COLO829 (cell line): ENCODE data around the gene CCR5.
"Not testable (repeated sequence)": the region's sequence is repeated elsewhere in the genome, so short reads cannot be mapped to it uniquely, and the experiment has no call there.

Experiments used
- DNase-seq: peaks from one replicate; pipeline ENCODE4 v3.0.0; 2012; ENCODE audit warnings: low spot score

Gene CCR5

GRCh38 chr3:46370839-46371518 is at the start of gene CCR5:
Gene CCR5 (plus strand): TSS chr3:46370946. CDS start chr3:46372903, 1,957 bp downstream.
- DNase-seq, result no peak

DNA sequence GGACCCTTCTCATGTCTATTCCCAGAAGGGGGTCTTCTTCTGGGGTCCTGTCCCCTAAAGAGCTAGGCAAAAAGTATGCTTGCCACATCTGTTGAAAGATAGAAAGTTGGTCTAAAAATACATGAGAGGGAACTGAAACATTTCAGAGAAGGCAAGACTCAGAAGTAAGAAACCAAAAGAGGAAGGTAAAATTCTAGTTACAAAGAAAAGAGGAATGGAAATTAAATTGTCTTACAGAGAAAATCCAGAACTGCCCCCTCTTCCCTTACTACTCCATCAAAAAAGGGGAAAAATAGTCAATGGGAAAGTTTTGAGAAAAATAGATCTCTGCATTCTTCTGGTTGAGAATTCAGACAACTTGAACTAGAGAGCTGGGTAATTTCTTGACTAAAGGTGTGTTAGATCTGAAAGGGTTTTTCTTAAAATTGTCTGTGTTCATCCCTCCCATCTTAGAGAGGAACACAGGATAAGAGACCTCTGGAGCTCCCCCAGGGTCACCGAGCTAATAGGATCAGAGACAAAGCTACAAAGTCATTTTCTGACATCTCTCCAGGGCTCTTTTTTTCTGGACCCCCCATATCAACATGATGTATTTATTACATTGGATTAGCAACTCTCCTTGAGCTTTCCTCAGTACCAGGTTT is 49.2 kb upstream of the CCR5 start:
- no peak for DNase-seq

- DNase-seq, result no peak
These were observed 46.7 kb upstream of the CCR5 start for GRCh38 chr3:46324036-46324435.

DNA sequence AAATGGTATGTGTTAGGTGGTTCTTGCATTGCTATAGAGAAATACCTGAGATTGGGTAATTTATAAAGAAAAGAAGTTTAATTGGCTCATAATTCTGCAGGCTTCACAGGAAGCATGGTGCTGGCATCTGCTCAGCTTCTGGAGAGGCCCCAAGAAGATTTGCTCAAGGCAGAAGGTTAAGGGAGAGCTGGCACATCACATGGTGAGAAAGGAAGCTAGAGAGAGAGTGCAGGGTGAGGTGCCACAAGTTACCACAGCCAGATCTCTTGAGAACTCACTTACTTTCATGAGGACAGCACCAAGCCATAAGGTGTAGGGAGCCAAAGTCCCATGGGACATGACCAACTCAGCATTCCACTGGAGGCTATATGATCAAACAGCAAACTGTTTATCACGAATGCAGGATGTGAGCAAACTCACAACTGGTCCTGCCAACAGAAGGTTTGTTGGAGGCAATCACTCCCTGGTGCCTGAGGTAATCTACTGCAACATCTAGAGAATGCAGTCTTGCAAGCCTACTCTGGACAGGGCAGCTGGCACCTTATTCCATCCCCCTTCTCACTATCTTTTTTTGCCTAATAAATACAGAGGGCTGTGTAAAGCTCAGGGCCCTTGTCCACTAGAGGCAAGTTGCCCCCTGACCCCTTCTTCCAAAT is 45.0 kb upstream of the CCR5 start:
- DNase-seq, result no peak

GRCh38 chr3:46330676-46331075 is 40.1 kb upstream of the CCR5 start:
- not testable (repeated sequence) for DNase-seq

- no peak for DNase-seq
These were observed 35.8 kb upstream of the CCR5 start for GRCh38 chr3:46334741-46335478.

- DNase-seq, result no peak
These were observed 35.2 kb upstream of the CCR5 start for GRCh38 chr3:46335541-46335940.

- no peak for DNase-seq
These were observed 32.8 kb upstream of the CCR5 start for GRCh38 chr3:46337911-46338310.

DNA sequence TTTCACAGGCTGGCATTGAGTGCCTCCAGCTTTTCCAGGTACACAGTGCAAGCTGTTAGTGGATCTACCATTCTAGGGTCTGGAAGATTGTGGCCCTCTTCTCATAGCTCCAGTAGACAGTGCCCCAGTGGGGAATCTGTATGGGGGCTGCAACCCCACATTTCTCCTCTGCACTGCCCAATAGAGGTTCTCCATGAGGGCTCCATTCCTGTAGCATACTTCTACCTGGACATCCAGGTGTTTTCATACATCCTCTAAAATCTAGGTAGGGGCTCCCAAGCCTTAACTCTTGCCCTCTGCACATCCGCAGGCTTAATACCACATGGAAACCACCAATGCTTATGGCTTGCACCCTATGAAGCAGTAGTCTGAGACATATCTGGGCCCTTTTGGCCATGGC is 31.9 kb upstream of the CCR5 start:
- no peak for DNase-seq

- DNase-seq, result no peak
These were observed 26.3 kb upstream of the CCR5 start for GRCh38 chr3:46344476-46344875.

DNA sequence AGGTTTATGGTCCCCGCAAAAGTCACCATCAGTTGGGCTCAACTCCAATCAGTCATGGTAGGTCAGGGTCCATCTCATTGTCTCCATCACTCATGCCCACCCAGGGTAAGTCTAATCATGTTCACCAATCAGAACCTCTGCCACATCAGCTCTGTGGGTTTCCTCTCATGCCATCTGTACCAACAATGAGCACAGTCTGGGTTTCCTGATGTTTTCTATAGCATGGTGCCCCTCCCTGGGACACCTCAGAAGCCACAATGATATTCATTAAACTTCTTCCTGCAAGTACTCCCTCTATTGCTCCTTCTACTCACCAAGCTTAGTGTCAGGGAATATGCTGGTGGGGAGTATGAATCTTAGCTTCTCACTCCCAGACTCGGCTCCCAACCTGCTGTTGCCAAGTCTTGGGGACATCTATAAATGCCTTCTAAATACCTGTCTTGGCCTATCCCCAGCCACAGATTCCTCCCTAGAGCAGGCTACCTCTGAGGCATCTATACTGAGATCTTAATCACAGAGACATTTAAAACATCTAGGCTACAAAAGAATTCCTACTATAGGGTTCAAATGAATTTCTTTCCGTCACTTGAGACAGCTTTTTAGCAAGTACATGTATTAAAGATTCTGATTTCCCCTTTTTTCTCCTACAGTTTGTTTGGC is 21.8 kb upstream of the CCR5 start:
- no peak for DNase-seq

DNA sequence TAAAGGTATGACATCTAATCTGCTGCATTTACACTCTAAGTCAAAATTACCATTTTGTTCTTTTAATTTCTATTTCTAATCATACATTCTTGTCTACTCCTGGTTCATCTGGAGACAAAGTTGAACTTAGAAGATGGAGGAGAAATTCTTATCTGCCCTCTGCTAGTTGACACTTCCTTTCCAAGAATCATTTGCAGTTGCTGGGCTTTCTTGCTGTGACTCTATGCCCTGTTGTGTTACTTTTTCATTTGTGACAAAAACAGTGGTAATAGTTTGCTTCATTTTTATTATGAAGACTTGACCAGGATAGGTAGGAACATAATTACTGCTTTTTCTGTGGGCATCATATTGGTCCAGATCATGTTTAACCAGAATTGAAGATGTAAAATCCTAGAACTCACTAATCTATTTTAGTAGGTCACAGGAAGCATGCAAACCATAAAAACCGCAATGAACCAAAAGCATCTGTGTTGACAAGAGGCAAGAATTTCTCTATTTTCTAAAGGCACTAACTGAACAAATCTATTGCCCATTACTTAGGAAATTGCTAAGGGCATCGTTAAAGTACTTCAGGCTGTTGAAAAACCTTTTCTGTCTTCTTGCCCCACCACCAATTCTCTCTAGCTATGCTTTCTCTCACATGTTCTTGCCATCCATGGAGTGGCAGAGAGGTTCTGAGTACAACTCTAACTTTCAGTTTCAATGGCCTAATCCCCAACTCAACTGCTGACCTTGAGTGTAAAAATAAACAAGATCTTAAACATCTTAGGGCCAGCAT is 21.1 kb upstream of the CCR5 start:
- DNase-seq, result no peak

GRCh38 chr3:46350262-46350565 is 20.5 kb upstream of the CCR5 start:
- DNase-seq, result no peak

DNA sequence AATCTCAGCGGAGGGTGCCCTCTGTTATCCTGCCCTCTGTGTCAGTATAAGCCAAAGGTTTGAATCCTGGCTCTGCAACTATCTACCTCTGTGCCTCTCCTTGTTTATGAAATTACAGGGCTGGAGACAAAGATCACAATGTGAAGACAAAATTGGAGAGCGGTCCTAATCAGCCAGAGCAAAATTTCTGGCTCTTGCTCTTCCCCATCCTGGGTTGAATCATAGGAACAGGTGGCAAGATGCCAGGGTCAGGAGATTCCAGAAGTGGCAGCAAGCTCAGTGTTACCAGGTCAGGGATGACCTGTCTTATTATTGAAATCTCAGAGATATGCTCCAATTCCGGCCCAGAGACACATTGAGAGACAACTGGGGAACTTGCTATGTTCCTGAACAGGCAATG is 19.1 kb upstream of the CCR5 start:
- no peak for DNase-seq

- DNase-seq, result no peak
These were observed 17.7 kb upstream of the CCR5 start for GRCh38 chr3:46353090-46353489.

GRCh38 chr3:46353647-46354410 is 16.9 kb upstream of the CCR5 start, which contains the start of gene CCR2:
Gene CCR2 (plus strand): TSS chr3:46354111. CDS start chr3:46357528, 3,417 bp downstream.
- DNase-seq, result no peak

- DNase-seq, result no peak
These were observed 16.3 kb upstream of the CCR5 start for GRCh38 chr3:46354478-46354877.

DNA sequence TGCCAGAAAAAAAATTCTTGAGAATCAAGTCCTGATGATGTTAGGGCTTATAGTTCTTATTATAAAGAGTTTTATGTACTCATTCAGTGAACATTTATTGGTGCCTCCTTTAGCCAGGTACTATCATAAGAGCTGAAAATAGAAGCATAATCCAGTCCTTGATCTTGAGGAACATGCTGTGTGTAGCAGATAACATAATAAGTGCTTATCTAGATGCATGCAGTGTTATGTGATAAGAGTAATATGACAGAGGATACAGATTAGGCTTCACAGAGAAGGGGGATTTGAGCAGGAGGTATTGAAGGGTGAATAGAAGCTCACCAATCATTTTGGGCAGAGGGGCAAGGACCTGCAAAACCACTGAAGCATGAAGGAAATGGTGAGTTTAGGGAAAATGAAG is 15.8 kb upstream of the CCR5 start:
- DNase-seq, result no peak

- no peak for DNase-seq
These were observed 14.5 kb upstream of the CCR5 start for GRCh38 chr3:46356276-46356675.

DNA sequence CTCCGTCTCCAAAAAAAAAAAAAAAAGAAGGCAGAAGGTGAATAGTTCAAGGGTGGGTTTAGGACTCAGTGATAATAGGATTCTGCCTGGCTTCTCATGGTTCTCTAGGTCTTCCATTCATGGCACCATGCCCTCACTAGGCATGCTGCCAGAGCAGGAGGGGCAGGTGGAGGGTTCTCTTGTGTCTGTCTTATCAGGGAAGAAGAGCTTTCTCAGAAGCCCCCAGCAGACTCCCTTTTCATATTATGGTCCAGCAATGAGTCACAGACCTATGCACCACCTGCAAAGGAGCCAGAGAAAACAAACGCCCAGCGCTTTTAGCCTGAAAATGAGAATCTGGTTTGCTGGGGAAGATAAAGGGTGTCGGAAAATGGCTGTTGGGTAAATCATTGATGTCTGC is 13.8 kb upstream of the CCR5 start:
- no peak for DNase-seq

- no peak for DNase-seq
These were observed 12.3 kb upstream of the CCR5 start for GRCh38 chr3:46358466-46358865.
